ENCODE measurements around the gene HMBS. TPM values are rescaled to one million over a fixed set of nuclear protein-coding genes. Genes with fewer than 3 reads are reported as not detected.
"Not testable (repeated sequence)": the region's sequence is repeated elsewhere in the genome, so short reads cannot be mapped to it uniquely, and the experiment has no call there.

HMBS gene
- total RNA-seq = 10 to 100 TPM; 31.2 to 33.8 TPM

- Mint-ChIP-seq H3K4me3 (peak within 1 kb of the TSS; percentile 98), H3K36me3 (peaks cover 6% of the 10 kb centered on the region), H3K4me1 (ENCODE audit: low read depth) (peaks cover 21% of the 10 kb centered on the region), H3K9me3 (no peaks in the 10 kb centered on the region), H3K27ac (peak within 1 kb of the TSS; percentile 95), H3K27me3 (no peaks in the 10 kb centered on the region)
- intact Hi-C loops (cut with micrococcal nuclease) = loop anchor here (1.0 to 2.0 kb wide), 3 partner anchors 10 to 36 kb away; partner anchors contain the start of genes HINFP and VPS11
- peak; percentile 93 for DNase-seq
- ChIA-PET POLR2A (interaction anchor here (0.6 to 4.5 kb wide), 10 partner anchors 10 to 458 kb away, joined by 3 to 41 read pairs (median 5); partner anchors contain the start of genes C2CD2L, DPAGT1, HYOU1 and TRAPPC4), CTCF (interaction anchor here (0.6 to 2.6 kb wide), 8 partner anchors 9 to 155 kb away, joined by 3 to 10 read pairs (median 3); partner anchors contain the start of gene VPS11)
Measured at GRCh38 chr11:119084663-119085436, at the start of gene HMBS. Gene HMBS, plus strand, starts transcription at chr11:119084881. Its CDS starts 153 bp downstream, at chr11:119085034.

DNA sequence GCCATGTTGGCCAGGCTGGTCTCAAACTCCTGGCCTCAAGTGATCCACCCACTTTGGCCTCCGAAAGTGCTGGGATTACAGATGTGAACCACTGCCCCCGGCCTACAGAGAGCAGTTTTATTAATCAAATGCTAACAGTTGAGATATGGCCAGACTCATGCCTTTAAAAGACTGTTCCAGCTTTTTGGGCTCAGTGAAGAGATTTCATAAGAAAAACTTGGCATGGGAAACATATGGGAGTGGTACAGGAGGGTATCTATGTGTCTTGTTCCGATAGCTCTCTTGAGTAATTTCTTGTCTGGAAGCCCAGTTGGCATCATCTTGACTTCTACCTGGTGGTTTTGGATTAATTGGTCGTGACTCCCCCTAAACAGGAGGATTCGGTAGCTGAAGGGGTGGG is 45.8 kb upstream of the HMBS start:
- Mint-ChIP-seq H3K4me3 (no peak overlapping the region), H3K9me3 (no peaks in the 10 kb centered on the region), H3K27me3 (no peaks in the 10 kb centered on the region), H3K27ac (no peak overlapping the region), H3K36me3 (no peaks in the 10 kb centered on the region), H3K4me1 (ENCODE audit: low read depth) (peaks cover 7% of the 10 kb centered on the region)
- DNase-seq = no peak
- ChIA-PET POLR2A (no interaction called here), CTCF (interaction anchor here (0.6 to 1.3 kb wide), 2 partner anchors 29 to 301 kb away, joined by 3 read pairs; partner anchors contain the start of gene VPS11)
- intact Hi-C loops (cut with micrococcal nuclease) = no loop called here

- H3K9me3 Mint-ChIP-seq; H3K27ac Mint-ChIP-seq; H3K4me3 Mint-ChIP-seq; H3K36me3 Mint-ChIP-seq; POLR2A ChIA-PET; H3K27me3 Mint-ChIP-seq; DNase-seq; intact Hi-C loops (cut with micrococcal nuclease); H3K4me1 Mint-ChIP-seq (ENCODE audit: low read depth): not testable (repeated sequence)
- CTCF ChIA-PET = interaction anchor here (0.5 to 1.3 kb wide), 3 partner anchors 28 to 301 kb away, joined by 3 to 4 read pairs (median 3); partner anchors contain the start of gene VPS11
Measured at GRCh38 chr11:119039471-119039870, 45.2 kb upstream of the HMBS start.

DNA sequence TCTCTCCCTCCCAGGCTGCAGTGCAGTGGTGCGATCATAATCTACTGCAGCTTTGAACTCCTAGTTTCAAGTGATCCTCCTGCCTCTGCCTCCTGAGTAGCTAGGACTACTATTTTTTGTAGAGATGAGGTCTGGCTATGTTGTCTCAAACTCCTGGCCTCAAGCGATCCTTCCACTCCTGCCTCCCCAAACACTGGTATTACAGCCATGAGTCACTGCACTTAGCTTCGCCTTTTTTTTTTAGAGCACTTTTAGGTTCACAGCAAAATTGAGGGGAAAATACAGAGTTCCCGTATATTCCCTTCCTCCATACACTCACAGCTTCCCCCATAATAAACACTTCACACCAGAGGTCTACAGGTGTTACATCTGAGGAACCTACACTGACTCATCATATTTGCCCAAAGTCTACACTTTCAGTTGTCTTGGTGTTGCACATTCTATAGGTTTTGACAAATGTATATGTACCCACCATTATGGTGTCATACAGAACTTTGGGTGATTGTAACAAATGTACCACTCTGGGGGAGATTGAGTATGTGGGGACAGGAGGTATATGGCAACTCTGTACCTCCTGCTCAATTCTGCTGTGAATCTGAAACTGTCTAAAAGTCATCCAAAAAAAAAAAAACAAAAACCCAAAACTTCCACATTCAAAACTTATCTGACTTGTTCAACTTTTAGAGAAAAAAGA is 42.7 kb upstream of the HMBS start:
- peaks cover 15% of the 10 kb centered on the region for H3K36me3 Mint-ChIP-seq
- H3K27me3 Mint-ChIP-seq = no peaks in the 10 kb centered on the region
- POLR2A ChIA-PET = no interaction called here
- intact Hi-C loops (cut with micrococcal nuclease) = no loop called here
- CTCF ChIA-PET = interaction anchor here (0.6 to 1.9 kb wide), 3 partner anchors 11 to 185 kb away, joined by 3 to 8 read pairs (median 3); partner anchors contain the start of gene SLC37A4
- no peak overlapping the region for H3K4me3 Mint-ChIP-seq
- no peak for DNase-seq
- no peaks in the 10 kb centered on the region for H3K9me3 Mint-ChIP-seq
- no peak overlapping the region for H3K27ac Mint-ChIP-seq
- peaks cover 7% of the 10 kb centered on the region for H3K4me1 Mint-ChIP-seq (ENCODE audit: low read depth)

- intact Hi-C loops (cut with micrococcal nuclease) = no loop called here
- peaks cover 7% of the 10 kb centered on the region for H3K4me1 Mint-ChIP-seq (ENCODE audit: low read depth)
- no peak for DNase-seq
- H3K9me3 Mint-ChIP-seq = no peaks in the 10 kb centered on the region
- POLR2A ChIA-PET = no interaction called here
- CTCF ChIA-PET = interaction anchor here (1.0 to 1.9 kb wide), 3 partner anchors 12 to 241 kb away, joined by 3 to 8 read pairs (median 3); partner anchors contain the start of genes HMBS and SLC37A4
- H3K27ac Mint-ChIP-seq = no peak overlapping the region
- no peak overlapping the region for H3K4me3 Mint-ChIP-seq
- no peaks in the 10 kb centered on the region for H3K27me3 Mint-ChIP-seq
- H3K36me3 Mint-ChIP-seq = peaks cover 23% of the 10 kb centered on the region
Measured at GRCh38 chr11:119042927-119043326, 41.8 kb upstream of the HMBS start.

DNA sequence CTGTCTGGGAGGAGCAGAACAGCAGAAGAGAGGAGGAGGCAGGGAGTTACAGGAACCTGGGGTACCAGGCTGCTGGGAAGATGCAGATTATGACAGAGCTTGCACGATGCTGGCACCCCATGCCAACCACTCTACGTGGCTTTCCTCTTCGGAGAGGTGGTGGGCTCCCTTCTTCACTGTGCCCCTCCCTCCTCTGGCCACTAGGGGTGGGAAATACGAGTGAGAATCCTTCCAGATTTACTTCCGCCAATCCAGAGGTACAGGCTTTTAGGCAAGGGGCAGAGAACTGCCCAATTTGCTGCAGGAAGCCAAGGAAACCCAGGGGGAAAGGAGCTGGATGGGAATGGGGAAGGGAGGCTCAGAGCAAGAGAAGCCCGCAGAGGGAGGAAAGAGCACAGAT is 40.0 kb upstream of the HMBS start:
- ChIA-PET CTCF (no interaction called here), POLR2A (no interaction called here)
- intact Hi-C loops (cut with micrococcal nuclease) = no loop called here
- Mint-ChIP-seq H3K9me3 (no peaks in the 10 kb centered on the region), H3K36me3 (peaks cover 37% of the 10 kb centered on the region), H3K27me3 (no peaks in the 10 kb centered on the region), H3K27ac (no peak overlapping the region), H3K4me1 (ENCODE audit: low read depth) (peaks cover 7% of the 10 kb centered on the region), H3K4me3 (no peak overlapping the region)
- no peak for DNase-seq

DNA sequence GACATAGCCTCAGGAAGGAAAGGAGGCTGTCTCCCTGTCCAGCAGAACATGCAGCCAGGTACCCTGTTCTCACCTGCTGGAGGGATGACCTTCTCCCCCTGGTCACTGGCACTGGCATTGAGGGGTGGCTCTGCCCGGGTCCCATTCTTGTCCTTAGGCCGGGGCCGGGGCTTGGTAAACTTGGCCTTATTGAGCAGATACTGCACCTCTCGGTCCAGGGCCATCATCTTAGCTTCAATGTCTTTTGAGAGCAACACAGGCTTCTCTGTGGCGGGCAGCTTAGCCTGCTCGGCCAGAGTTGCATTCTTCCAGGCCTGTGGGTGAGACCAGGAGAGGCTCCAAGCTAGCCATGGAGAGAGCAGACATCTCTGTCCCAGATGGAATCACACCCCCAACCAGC is 38.2 kb upstream of the HMBS start:
- intact Hi-C loops (cut with micrococcal nuclease) = no loop called here
- peaks cover 50% of the 10 kb centered on the region for H3K36me3 Mint-ChIP-seq
- POLR2A ChIA-PET = interaction anchor here (0.6 to 2.6 kb wide), 3 partner anchors 10 to 388 kb away, joined by 3 to 12 read pairs (median 3); partner anchors contain the start of gene HYOU1
- H3K4me3 Mint-ChIP-seq = no peak overlapping the region
- H3K4me1 Mint-ChIP-seq (ENCODE audit: low read depth) = peaks cover 13% of the 10 kb centered on the region
- no peak for DNase-seq
- H3K27ac Mint-ChIP-seq = no peak overlapping the region
- no peaks in the 10 kb centered on the region for H3K9me3 Mint-ChIP-seq
- H3K27me3 Mint-ChIP-seq = no peaks in the 10 kb centered on the region
- CTCF ChIA-PET = interaction anchor here (1.2 kb wide), 2 partner anchors 9 to 10 kb away, joined by 3 to 6 read pairs; no protein-coding TSS in a partner anchor

DNA sequence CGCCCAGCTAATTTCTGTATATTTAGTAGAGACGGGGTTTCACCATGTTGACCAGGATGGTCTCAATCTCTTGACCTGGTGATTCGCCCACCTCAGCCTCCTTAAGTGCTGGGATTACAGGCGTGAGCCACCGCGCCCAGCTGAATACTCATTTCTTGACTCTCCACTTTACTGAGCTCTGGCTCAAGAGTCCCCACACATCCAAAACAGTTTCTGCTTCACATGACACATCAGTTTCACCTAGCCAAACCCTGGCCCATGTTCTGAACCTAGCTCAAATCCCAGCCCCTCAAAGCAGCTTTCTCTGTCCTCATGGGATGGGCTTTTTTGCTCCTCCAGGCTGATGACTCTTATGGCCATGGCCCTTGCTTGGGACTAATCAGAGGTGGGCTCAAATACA is 37.5 kb upstream of the HMBS start:
- Mint-ChIP-seq H3K4me1 (ENCODE audit: low read depth) (peaks cover 14% of the 10 kb centered on the region), H3K36me3 (peaks cover 55% of the 10 kb centered on the region), H3K27me3 (no peaks in the 10 kb centered on the region), H3K27ac (peak overlapping the region; percentile 14), H3K9me3 (no peaks in the 10 kb centered on the region), H3K4me3 (no peak overlapping the region)
- POLR2A ChIA-PET = interaction anchor here (0.6 to 2.6 kb wide), 2 partner anchors 9 to 22 kb away, joined by 3 to 12 read pairs; partner anchors contain the start of gene HYOU1
- intact Hi-C loops (cut with micrococcal nuclease) = no loop called here
- CTCF ChIA-PET = interaction anchor here (1.2 to 1.3 kb wide), 3 partner anchors 8 to 12 kb away, joined by 3 to 6 read pairs (median 3); no protein-coding TSS in a partner anchor
- peak; percentile 38 for DNase-seq

- Mint-ChIP-seq H3K36me3 (peaks cover 68% of the 10 kb centered on the region), H3K9me3 (no peaks in the 10 kb centered on the region), H3K4me1 (ENCODE audit: low read depth) (peaks cover 20% of the 10 kb centered on the region), H3K4me3 (no peak overlapping the region), H3K27ac (no peak overlapping the region), H3K27me3 (no peaks in the 10 kb centered on the region)
- intact Hi-C loops (cut with micrococcal nuclease) = no loop called here
- no peak for DNase-seq
- CTCF ChIA-PET = interaction anchor here (1.1 to 1.3 kb wide), 2 partner anchors 14 to 119 kb away, joined by 3 read pairs; no protein-coding TSS in a partner anchor
- POLR2A ChIA-PET = interaction anchor here (2.6 kb wide), 1 partner anchor 8 kb away, joined by 12 read pairs; the partner anchor contains the start of gene HYOU1
Measured at GRCh38 chr11:119048644-119049043, 36.0 kb upstream of the HMBS start.

DNA sequence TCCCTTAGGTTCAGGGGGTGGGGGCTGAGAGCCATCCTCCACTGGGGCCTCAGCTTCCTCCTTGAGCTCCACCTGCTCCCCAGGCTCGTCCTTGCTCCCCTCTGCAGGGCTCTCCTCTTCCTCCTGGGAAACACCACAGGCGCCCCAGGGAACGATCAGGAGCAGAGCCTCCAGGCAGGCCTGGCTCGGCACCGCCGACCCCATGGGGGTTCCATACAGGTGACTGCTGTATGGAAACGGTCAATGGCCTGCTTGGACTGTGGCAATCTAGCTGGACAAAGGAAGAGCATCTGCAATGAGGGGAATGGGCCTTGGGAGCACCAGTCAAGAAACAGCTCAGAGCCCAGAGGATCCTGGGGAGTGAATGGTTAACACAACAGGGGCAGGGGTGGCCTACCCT is 35.6 kb upstream of the HMBS start:
- ChIA-PET POLR2A (interaction anchor here (2.6 kb wide), 1 partner anchor 7 kb away, joined by 12 read pairs; the partner anchor contains the start of gene HYOU1), CTCF (no interaction called here)
- no peak overlapping the region for H3K4me3 Mint-ChIP-seq
- intact Hi-C loops (cut with micrococcal nuclease) = no loop called here
- no peaks in the 10 kb centered on the region for H3K27me3 Mint-ChIP-seq
- peaks cover 72% of the 10 kb centered on the region for H3K36me3 Mint-ChIP-seq
- H3K9me3 Mint-ChIP-seq = no peaks in the 10 kb centered on the region
- no peak overlapping the region for H3K27ac Mint-ChIP-seq
- H3K4me1 Mint-ChIP-seq (ENCODE audit: low read depth) = peaks cover 20% of the 10 kb centered on the region
- DNase-seq = no peak

- ChIA-PET POLR2A (interaction anchor here (0.8 to 1.6 kb wide), 3 partner anchors 16 to 47 kb away, joined by 4 to 5 read pairs (median 4); partner anchors contain the start of genes SLC37A4 and VPS11), CTCF (interaction anchor here (1.6 to 2.1 kb wide), 2 partner anchors 20 to 28 kb away, joined by 4 to 5 read pairs; no protein-coding TSS in a partner anchor)
- no peaks in the 10 kb centered on the region for H3K9me3 Mint-ChIP-seq
- H3K27me3 Mint-ChIP-seq = no peaks in the 10 kb centered on the region
- DNase-seq = peak; percentile 61
- intact Hi-C loops (cut with micrococcal nuclease) = no loop called here
- H3K36me3 Mint-ChIP-seq = peaks cover 68% of the 10 kb centered on the region
- peak overlapping the region; percentile 74 for H3K27ac Mint-ChIP-seq
- H3K4me1 Mint-ChIP-seq (ENCODE audit: low read depth) = peaks cover 38% of the 10 kb centered on the region
- peak overlapping the region; percentile 58 for H3K4me3 Mint-ChIP-seq
Measured at GRCh38 chr11:119051440-119052162, 33.1 kb upstream of the HMBS start.
